Spleen (tissue), 11 donors: ENCODE data around the gene CFAP251. TPM values are rescaled to one million over a fixed set of nuclear protein-coding genes. Genes with fewer than 3 reads are reported as not detected.

Source experiments
- DNase-seq: peaks from one replicate; pipeline ENCODE4 v3.0.0-alpha.2; 2020
- H3K27ac ChIP-seq, 8 donors: fragments of 200-600 bp; sonication (generic) in 7 of 8; 1 replicate in 4 of 8; 2 replicates in 4 of 8; pipeline versions ENCODE4 v1.5.0 to v1.8.0; 2016 to 2021; ENCODE audit warnings: inconsistent platforms in 4 of 8, mild to moderate bottlenecking in 4 of 8, moderate library complexity in 1 of 8
- H3K27me3 ChIP-seq, 7 donors: fragments of 200-600 bp; sonication (generic) in 6 of 7; replicated peaks in 1 of 7; 1 replicate in 4 of 7; 2 replicates in 3 of 7; pipeline versions ENCODE4 v1.5.0 to v1.8.0; 2016 to 2021; ENCODE audit warnings: inconsistent platforms in 3 of 7, mild to moderate bottlenecking in 1 of 7
- H3K36me3 ChIP-seq, 6 donors: fragments of 200-600 bp; sonication (generic) in 5 of 6; 1 replicate in 4 of 6; 2 replicates in 2 of 6; pipeline versions ENCODE4 v1.5.0 to v1.8.0; 2016 to 2021; ENCODE audit warnings: inconsistent platforms in 2 of 6
- H3K4me1 ChIP-seq, 6 donors: fragments of 200-600 bp; sonication (generic) in 5 of 6; 1 replicate in 3 of 6; 2 replicates in 3 of 6; pipeline versions ENCODE4 v1.5.0 to v1.8.0; 2016 to 2021; ENCODE audit warnings: inconsistent platforms in 3 of 6
- H3K4me3 ChIP-seq, 8 donors: fragments of 200-600 bp; sonication (generic) in 7 of 8; 1 replicate in 4 of 8; 2 replicates in 4 of 8; pipeline versions ENCODE4 v1.5.0 to v1.8.0; 2016 to 2021; ENCODE audit warnings: inconsistent platforms in 4 of 8, mild to moderate bottlenecking in 4 of 8, moderate library complexity in 2 of 8
- H3K9me3 ChIP-seq, 8 donors: fragments of 200-600 bp; sonication (generic) in 7 of 8; 1 replicate in 4 of 8; 2 replicates in 4 of 8; pipeline versions ENCODE4 v1.5.0 to v1.8.0; 2016 to 2021; ENCODE audit warnings: inconsistent platforms in 4 of 8
- CTCF ChIP-seq, 11 experiments: fragments of 200-600 bp in 7 of 11; fragments of 450-650 bp in 4 of 11; sonication (generic) in 4 of 11; IDR thresholded peaks in 8 of 11; conservative IDR thresholded peaks in 3 of 11; 1 replicate in 7 of 11; 2 replicates in 4 of 11; pipeline versions ENCODE4 v1.4.0 to v1.8.0; 2016 to 2021; ENCODE audit warnings: antibody characterized with exemption in 11 of 11, inconsistent platforms in 4 of 11, mild to moderate bottlenecking in 1 of 11
- POLR2A ChIP-seq, 3 donors: fragments of 450-650 bp; IDR thresholded peaks; one replicate each; pipeline ENCODE4 v1.5.1; 2017; ENCODE audit warnings: antibody characterized with exemption in 3 of 3, mild to moderate bottlenecking in 1 of 3
- POLR2AphosphoS5 ChIP-seq, 3 donors: sonication (generic); formaldehyde crosslinking; IDR thresholded peaks; one replicate each; pipeline ENCODE4 v1.5.1; 2017; ENCODE audit warnings: antibody characterized with exemption in 3 of 3
- WGBS, 5 donors: extraction: QIAGEN DNeasy Blood & Tissue Kit in 3 of 5; methylation state at CpG; one replicate each; pipeline versions ENCODE4 v1.1.5 to v1.1.7; 2013 to 2018; 5-methylcytosine and 5-hydroxymethylcytosine counted together
- intact Hi-C: fragments of 100-400 bp; cut with DNase I; formaldehyde crosslinking; loops from one replicate; pipeline ENCODE4 v1.15.0; 2023; ENCODE audit warnings: low total_unique reads
- polyA plus RNA-seq, 3 donors: library from polyadenylated mRNA; stranded (reverse); fragments of 200-250 nt; gene quantifications; one replicate each; pipeline ENCODE4 v1.2.1, GENCODE V29; 2013
- total RNA-seq, 7 donors: library from RNA; depleted of rRNA in 3 of 7; stranded (reverse); fragments of >200 nt in 3 of 7; fragmentation: NEBNext Ultra II Directional in 4 of 7; extraction: Animal tissue kit (Norgen Biotek cat#: 25700) in 4 of 7; gene quantifications; one replicate each; pipeline versions ENCODE4 v1.1.0 to v1.2.1, GENCODE V29; 2016 to 2021
- donor health status: healthy with polysubstance abuse.
- donor health status: DM: no; HTN: no; CAD: no; lungs with moderate emphysema.
- donor health status: DM: no; HTN: no; CAD: no.
- donor health status: Bipolar disorder and iron deficiency.
- donor health status: healthy.
- donor health status: DM: no; HTN: no; CAD: no.
- donor health status: DM: yes; HTN: yes; CAD: no.

The CFAP251 gene
- total and polyA plus RNA-seq, 10 donors = 1.3 to 10.5 (median 3.6) TPM

- H3K36me3 ChIP-seq = no peaks in the 10 kb centered on the region
- H3K4me1 ChIP-seq = peaks cover 0 to 7% (median 2%) of the 10 kb centered on the region in 6 donors
- no peak for DNase-seq
- TF ChIP-seq POLR2AphosphoS5 (IDR thresholded peaks at IDR 0.05) = no peak
- peak in 7 of 11 experiments; percentile 12 to 51 (median 36) for TF ChIP-seq CTCF (IDR thresholded peaks at IDR 0.05 in 8 of 11, conservative IDR thresholded peaks at IDR 0.05 in 3 of 11)
- no peaks in the 10 kb centered on the region for H3K9me3 ChIP-seq
- H3K27me3 ChIP-seq = no peaks in the 10 kb centered on the region
- intact Hi-C loops = no loop called here
- no peak overlapping the region for H3K4me3 ChIP-seq
- 75 to 86% (median 79%) methylated on average over 13 of the region's 13 CpGs for WGBS, 5 donors
- no peak overlapping the region for H3K27ac ChIP-seq
Measured at GRCh38 chr12:121955258-121956237, 37.2 kb downstream of the CFAP251 start.

GRCh38 chr12:121957861-121958515 is 39.6 kb downstream of the CFAP251 start:
- Histone ChIP-seq H3K27me3 (no peaks in the 10 kb centered on the region), H3K36me3 (no peaks in the 10 kb centered on the region), H3K9me3 (no peaks in the 10 kb centered on the region), H3K4me3 (no peak overlapping the region), H3K27ac (no peak overlapping the region), H3K4me1 (peaks cover 0 to 7% (median 2%) of the 10 kb centered on the region in 6 donors)
- intact Hi-C loops = no loop called here
- DNase-seq = no peak
- no peak for TF ChIP-seq CTCF (IDR thresholded peaks at IDR 0.05 in 8 of 11, conservative IDR thresholded peaks at IDR 0.05 in 3 of 11)
- TF ChIP-seq POLR2A (IDR thresholded peaks at IDR 0.05) = no peak
- 82 to 93% (median 91%) methylated on average over 6 of the region's 6 CpGs for WGBS, 5 donors

GRCh38 chr12:121958541-121959240 is 40.3 kb downstream of the CFAP251 start:
- no peak for DNase-seq
- no peaks in the 10 kb centered on the region for H3K36me3 ChIP-seq
- no peak overlapping the region for H3K27ac ChIP-seq
- TF ChIP-seq POLR2AphosphoS5 (IDR thresholded peaks at IDR 0.05) (no peak), POLR2A (IDR thresholded peaks at IDR 0.05) (no peak), CTCF (IDR thresholded peaks at IDR 0.05 in 8 of 11, conservative IDR thresholded peaks at IDR 0.05 in 3 of 11) (no peak)
- no peaks in the 10 kb centered on the region for H3K27me3 ChIP-seq
- peaks cover 0 to 7% (median 2%) of the 10 kb centered on the region in 6 donors for H3K4me1 ChIP-seq
- H3K9me3 ChIP-seq = no peaks in the 10 kb centered on the region
- H3K4me3 ChIP-seq = no peak overlapping the region
- intact Hi-C loops = no loop called here
- 80 to 88% (median 86%) methylated on average over 21 of the region's 21 CpGs for WGBS, 5 donors
